GM18519 (cell line): ENCODE measurements around the gene ABTB1.
"Not testable (repeated sequence)": the region's sequence is repeated elsewhere in the genome, so short reads cannot be mapped to it uniquely, and the experiment has no call there.

ENCODE experiments used
- ATAC-seq: cut with Tn5 transposase; IDR thresholded peaks from one replicate; pipeline ENCODE4 v1.9.1; 2021; ENCODE audit warnings: mild to moderate bottlenecking, moderate library complexity; ENCODE audit not compliant: unreplicated experiment, low FRiP score

The ABTB1 gene

GRCh38 chr3:127647166-127647844 is 25.4 kb upstream of the ABTB1 start:
- ATAC-seq: no peak

GRCh38 chr3:127647845-127648204 is 24.9 kb upstream of the ABTB1 start:
- ATAC-seq: no peak

- ATAC-seq: no peak
Observed at GRCh38 chr3:127650236-127650635, 22.5 kb upstream of the ABTB1 start.

GRCh38 chr3:127651516-127652172 is 21.1 kb upstream of the ABTB1 start:
- ATAC-seq: no peak

- no peak for ATAC-seq
Observed at GRCh38 chr3:127652246-127652995, 20.3 kb upstream of the ABTB1 start.

GRCh38 chr3:127654374-127654773 is 18.4 kb upstream of the ABTB1 start:
- no peak for ATAC-seq

- ATAC-seq: not testable (repeated sequence)
Observed at GRCh38 chr3:127654993-127655392, 17.8 kb upstream of the ABTB1 start.

- no peak for ATAC-seq
Observed at GRCh38 chr3:127655641-127656040, 17.1 kb upstream of the ABTB1 start.

GRCh38 chr3:127656906-127657305 is 15.8 kb upstream of the ABTB1 start:
- ATAC-seq: no peak

GRCh38 chr3:127658234-127658633 is 14.5 kb upstream of the ABTB1 start:
- ATAC-seq: no peak

GRCh38 chr3:127660621-127661251 is 12.0 kb upstream of the ABTB1 start:
- ATAC-seq: no peak

GRCh38 chr3:127661600-127661999 is 11.2 kb upstream of the ABTB1 start:
- ATAC-seq: no peak

- no peak for ATAC-seq
Observed at GRCh38 chr3:127662001-127662469, 10.7 kb upstream of the ABTB1 start.

- no peak for ATAC-seq
Observed at GRCh38 chr3:127663151-127663550, 9.6 kb upstream of the ABTB1 start.

GRCh38 chr3:127665165-127665564 is 7.6 kb upstream of the ABTB1 start:
- no peak for ATAC-seq

- ATAC-seq: no peak
Observed at GRCh38 chr3:127665586-127665985, 7.2 kb upstream of the ABTB1 start.

- ATAC-seq: no peak
Observed at GRCh38 chr3:127666676-127667075, 6.1 kb upstream of the ABTB1 start.

- no peak for ATAC-seq
Observed at GRCh38 chr3:127667119-127667681, 5.6 kb upstream of the ABTB1 start.

- no peak for ATAC-seq
Observed at GRCh38 chr3:127668906-127669305, 3.8 kb upstream of the ABTB1 start.

- no peak for ATAC-seq
Observed at GRCh38 chr3:127669541-127670228, 3.1 kb upstream of the ABTB1 start.
